Measurements from ENCODE around the gene SYT7. TPM values are rescaled to one million over a fixed set of nuclear protein-coding genes. Genes with fewer than 3 reads are reported as not detected.
A peak's percentile ranks its signal among the peaks of the same experiment; 100 is the strongest.

SYT7 gene
- total and polyA plus RNA-seq, 4 donors, result 1.7 to 10.6 (median 3.8) TPM

- DNase-seq, result peak; percentile 84 to 89 (median 88)
- Histone ChIP-seq H3K36me3 (ENCODE audit: control insufficient read depth in 4 of 4, insufficient read depth in 4 of 4, low read length in 4 of 4) (no peaks in the 10 kb centered on the region), H3K4me1 (ENCODE audit: control insufficient read depth in 5 of 5, insufficient read depth in 5 of 5, low read length in 5 of 5) (peaks cover 0 to 44% (median 12%) of the 10 kb centered on the region in 5 donors), H3K9me3 (ENCODE audit: control insufficient read depth in 4 of 4, insufficient read depth in 3 of 4, low read length in 3 of 4) (no peaks in the 10 kb centered on the region), H3K27me3 (ENCODE audit: control insufficient read depth in 3 of 3, insufficient read depth in 3 of 3, low read length in 2 of 3) (no peaks in the 10 kb centered on the region), H3K9ac (ENCODE audit: insufficient read depth in 1 of 2, low read length in 2 of 2) (no peak overlapping the region), H3K4me3 (no peak overlapping the region), H3K27ac (ENCODE audit: low read depth in 1 of 2, low read length in 1 of 2) (peak overlapping the region in 1 of 2 donors; percentile 61)
- TF ChIP-seq, protein P1, sequence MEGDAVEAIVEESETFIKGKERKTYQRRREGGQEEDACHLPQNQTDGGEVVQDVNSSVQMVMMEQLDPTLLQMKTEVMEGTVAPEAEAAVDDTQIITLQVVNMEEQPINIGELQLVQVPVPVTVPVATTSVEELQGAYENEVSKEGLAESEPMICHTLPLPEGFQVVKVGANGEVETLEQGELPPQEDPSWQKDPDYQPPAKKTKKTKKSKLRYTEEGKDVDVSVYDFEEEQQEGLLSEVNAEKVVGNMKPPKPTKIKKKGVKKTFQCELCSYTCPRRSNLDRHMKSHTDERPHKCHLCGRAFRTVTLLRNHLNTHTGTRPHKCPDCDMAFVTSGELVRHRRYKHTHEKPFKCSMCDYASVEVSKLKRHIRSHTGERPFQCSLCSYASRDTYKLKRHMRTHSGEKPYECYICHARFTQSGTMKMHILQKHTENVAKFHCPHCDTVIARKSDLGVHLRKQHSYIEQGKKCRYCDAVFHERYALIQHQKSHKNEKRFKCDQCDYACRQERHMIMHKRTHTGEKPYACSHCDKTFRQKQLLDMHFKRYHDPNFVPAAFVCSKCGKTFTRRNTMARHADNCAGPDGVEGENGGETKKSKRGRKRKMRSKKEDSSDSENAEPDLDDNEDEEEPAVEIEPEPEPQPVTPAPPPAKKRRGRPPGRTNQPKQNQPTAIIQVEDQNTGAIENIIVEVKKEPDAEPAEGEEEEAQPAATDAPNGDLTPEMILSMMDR (IDR thresholded peaks at IDR 0.05; ENCODE audit: control extremely low read depth, extremely low read depth), result no peak
- 65 to 70% methylated on average over 31 to 32 of the region's 32 CpGs for WGBS, 2 donors
- ATAC-seq (ENCODE audit: insufficient read depth, low FRiP score), result no peak
These were observed 45.7 kb downstream of the SYT7 start for GRCh38 chr11:61534933-61535839.

- Histone ChIP-seq H3K4me3 (no peak overlapping the region), H3K4me1 (ENCODE audit: control insufficient read depth in 5 of 5, insufficient read depth in 5 of 5, low read length in 5 of 5) (peaks cover 0 to 46% (median 17%) of the 10 kb centered on the region in 5 donors), H3K9me3 (ENCODE audit: control insufficient read depth in 4 of 4, insufficient read depth in 3 of 4, low read length in 3 of 4) (no peaks in the 10 kb centered on the region), H3K27me3 (ENCODE audit: control insufficient read depth in 3 of 3, insufficient read depth in 3 of 3, low read length in 2 of 3) (no peaks in the 10 kb centered on the region), H3K9ac (ENCODE audit: insufficient read depth in 1 of 2, low read length in 2 of 2) (no peak overlapping the region), H3K36me3 (ENCODE audit: control insufficient read depth in 4 of 4, insufficient read depth in 4 of 4, low read length in 4 of 4) (no peaks in the 10 kb centered on the region), H3K27ac (ENCODE audit: low read depth in 1 of 2, low read length in 1 of 2) (peak overlapping the region in 1 of 2 donors; percentile 11)
- TF ChIP-seq, protein P1 (IDR thresholded peaks at IDR 0.05; ENCODE audit: control extremely low read depth, extremely low read depth), result no peak
- WGBS, 2 donors, result 83 to 87% methylated on average over 36 of the region's 36 CpGs
- ATAC-seq (ENCODE audit: insufficient read depth, low FRiP score) (no peak), DNase-seq (no peak)
These were observed 46.6 kb downstream of the SYT7 start for GRCh38 chr11:61534025-61534932.

DNA sequence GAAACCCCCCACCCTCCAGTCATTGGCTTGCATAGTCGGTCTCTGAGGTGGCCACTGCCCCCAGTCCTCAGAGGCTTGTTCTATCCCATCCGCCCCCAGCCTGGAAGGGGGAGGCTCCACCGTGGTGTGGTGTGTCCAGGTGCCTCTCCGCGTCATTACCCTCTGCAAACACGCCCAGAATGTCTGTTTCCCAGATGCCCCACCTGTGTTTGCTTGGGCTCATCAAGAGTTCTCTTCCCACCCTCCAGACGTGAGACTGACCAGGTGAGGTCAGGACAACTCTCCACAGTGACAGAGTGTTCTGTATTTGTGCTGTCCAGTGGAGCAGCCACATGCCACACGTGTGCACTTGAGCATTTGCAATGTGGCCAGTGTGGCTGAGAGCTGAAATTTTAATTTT, 47.5 kb downstream of the SYT7 start:
- no peaks in the 10 kb centered on the region for H3K27me3 ChIP-seq (ENCODE audit: control insufficient read depth in 3 of 3, insufficient read depth in 3 of 3, low read length in 2 of 3)
- TF ChIP-seq, protein P1 (IDR thresholded peaks at IDR 0.05; ENCODE audit: control extremely low read depth, extremely low read depth), result no peak
- DNase-seq, result no peak
- no peak overlapping the region for H3K27ac ChIP-seq (ENCODE audit: low read depth in 1 of 2, low read length in 1 of 2)
- H3K9ac ChIP-seq (ENCODE audit: insufficient read depth in 1 of 2, low read length in 2 of 2), result no peak overlapping the region
- H3K9me3 ChIP-seq (ENCODE audit: control insufficient read depth in 4 of 4, insufficient read depth in 3 of 4, low read length in 3 of 4), result no peaks in the 10 kb centered on the region
- H3K36me3 ChIP-seq (ENCODE audit: control insufficient read depth in 4 of 4, insufficient read depth in 4 of 4, low read length in 4 of 4), result no peaks in the 10 kb centered on the region
- 74 to 81% methylated on average over 8 of the region's 8 CpGs for WGBS, 2 donors
- H3K4me1 ChIP-seq (ENCODE audit: control insufficient read depth in 5 of 5, insufficient read depth in 5 of 5, low read length in 5 of 5), result peaks cover 0 to 38% (median 17%) of the 10 kb centered on the region in 5 donors
- ATAC-seq (ENCODE audit: insufficient read depth, low FRiP score), result no peak
- H3K4me3 ChIP-seq, result no peak overlapping the region
